Trophoblast cell (in vitro differentiated cells and primary cell): ENCODE measurements around the gene IER5L.

Experiments used
- DNase-seq, 2 donors: peaks; one replicate each; pipeline ENCODE4 v3.0.0-alpha.2; 2016
- H2AFZ ChIP-seq: 2 replicates; pipeline ENCODE4 v1.6.1; 2013; ENCODE audit warnings: low read length, moderate library complexity, mild to moderate bottlenecking; ENCODE audit not compliant: insufficient read depth, poor library complexity
- H2AK5ac ChIP-seq: 2 replicates; pipeline ENCODE4 v1.6.1; 2013; ENCODE audit warnings: mild to moderate bottlenecking, low read length
- H2BK120ac ChIP-seq: 2 replicates; pipeline ENCODE4 v1.6.1; 2013; ENCODE audit warnings: low read length, mild to moderate bottlenecking, moderate library complexity; ENCODE audit not compliant: insufficient read depth, poor library complexity
- H2BK12ac ChIP-seq: 2 replicates; pipeline ENCODE4 v1.6.1; 2013; ENCODE audit warnings: mild to moderate bottlenecking, low read length, moderate library complexity
- H2BK5ac ChIP-seq: 2 replicates; pipeline ENCODE4 v1.6.1; 2013; ENCODE audit warnings: low read length, low read depth, moderate library complexity, mild to moderate bottlenecking; ENCODE audit not compliant: poor library complexity
- H3K14ac ChIP-seq: 2 replicates; pipeline ENCODE4 v1.6.1; 2013; ENCODE audit warnings: mild to moderate bottlenecking, low read length
- H3K18ac ChIP-seq: 2 replicates; pipeline ENCODE4 v1.6.1; 2013; ENCODE audit warnings: mild to moderate bottlenecking, low read length
- H3K23ac ChIP-seq: 2 replicates; pipeline ENCODE4 v1.6.1; 2013; ENCODE audit warnings: low read length
- H3K27ac ChIP-seq: 2 replicates; pipeline ENCODE4 v1.5.1; 2013; ENCODE audit warnings: low read depth, mild to moderate bottlenecking, inconsistent platforms, low read length, moderate library complexity
- H3K27me3 ChIP-seq: 2 replicates; pipeline ENCODE4 v1.6.1; 2013; ENCODE audit warnings: inconsistent platforms, mild to moderate bottlenecking, low read length, moderate library complexity; ENCODE audit not compliant: insufficient read depth
- H3K36me3 ChIP-seq, 2 experiments: 1 replicate in 1 of 2; 2 replicates in 1 of 2; pipeline ENCODE4 v1.6.1; 2013; ENCODE audit warnings: low read length in 2 of 2, mild to moderate bottlenecking in 2 of 2, moderate library complexity in 1 of 2; ENCODE audit not compliant: insufficient read depth in 2 of 2, control insufficient read depth in 1 of 2
- H3K4ac ChIP-seq: 2 replicates; pipeline ENCODE4 v1.6.1; 2013; ENCODE audit warnings: low read depth, mild to moderate bottlenecking, low read length, moderate library complexity
- H3K4me1 ChIP-seq, 2 experiments: 1 replicate in 1 of 2; 2 replicates in 1 of 2; pipeline ENCODE4 v1.6.1; 2013; ENCODE audit warnings: low read length in 2 of 2, mild to moderate bottlenecking in 2 of 2, moderate library complexity in 1 of 2; ENCODE audit not compliant: insufficient read depth in 2 of 2, control insufficient read depth in 1 of 2
- H3K4me2 ChIP-seq: 2 replicates; pipeline ENCODE4 v1.6.1; 2013; ENCODE audit warnings: inconsistent platforms, mild to moderate bottlenecking, low read length, moderate library complexity
- H3K4me3 ChIP-seq: 2 replicates; pipeline ENCODE4 v1.5.1; 2013; ENCODE audit warnings: mild to moderate bottlenecking, low read depth, low read length, inconsistent platforms
- H3K79me1 ChIP-seq: one replicate; pipeline ENCODE4 v1.6.1; 2013; ENCODE audit warnings: low read length
- H3K79me2 ChIP-seq: 2 replicates; pipeline ENCODE4 v1.6.1; 2013; ENCODE audit warnings: low read length, mild to moderate bottlenecking; ENCODE audit not compliant: control insufficient read depth, insufficient read depth, poor library complexity
- H3K9ac ChIP-seq: 2 replicates; pipeline ENCODE4 v1.6.1; 2013; ENCODE audit warnings: mild to moderate bottlenecking, low read length
- H3K9me3 ChIP-seq: 2 replicates; pipeline ENCODE4 v1.6.1; 2013; ENCODE audit warnings: low read depth, mild to moderate bottlenecking, control low read depth, inconsistent platforms, low read length; ENCODE audit not compliant: insufficient read depth
- H4K12ac ChIP-seq: 2 replicates; pipeline ENCODE4 v1.6.1; 2013; ENCODE audit warnings: low read depth, mild to moderate bottlenecking, low read length, moderate library complexity
- H4K8ac ChIP-seq: 2 replicates; pipeline ENCODE4 v1.6.1; 2013; ENCODE audit warnings: low read depth, mild to moderate bottlenecking, low read length, moderate library complexity
- H4K91ac ChIP-seq: one replicate; pipeline ENCODE4 v1.6.1; 2013; ENCODE audit warnings: low read depth, mild to moderate bottlenecking, low read length, moderate library complexity
- WGBS: extraction: QIAGEN DNeasy Blood & Tissue Kit; methylation state at CpG from one replicate; pipeline ENCODE4 v1.1.7; 2013; ENCODE audit warnings: missing lambda C conversion rate; ENCODE audit not compliant: insufficient read length, insufficient coverage; ENCODE audit errors: extremely low coverage; 5-methylcytosine and 5-hydroxymethylcytosine counted together

Gene IER5L

GRCh38 chr9:129154866-129155477, 23.1 kb downstream of the IER5L start:
- no peak overlapping the region for H3K4me2 ChIP-seq
- H4K91ac ChIP-seq, result no peak overlapping the region
- no peak overlapping the region for H2AK5ac ChIP-seq
- no peak overlapping the region for H4K12ac ChIP-seq
- no peak overlapping the region for H3K4ac ChIP-seq
- H3K23ac ChIP-seq, result no peak overlapping the region
- H3K79me1 ChIP-seq, result no peaks in the 10 kb centered on the region
- H3K4me3 ChIP-seq, result peak overlapping the region; percentile 51
- H2AFZ ChIP-seq, result no peak overlapping the region
- no peak overlapping the region for H3K9ac ChIP-seq
- H3K36me3 ChIP-seq, result peaks cover 55 to 59% of the 10 kb centered on the region in 2 experiments
- H3K79me2 ChIP-seq, result no peaks in the 10 kb centered on the region
- no peak overlapping the region for H2BK5ac ChIP-seq
- no peak overlapping the region for H3K27ac ChIP-seq
- DNase-seq, result no peak
- H3K14ac ChIP-seq, result no peak overlapping the region
- H2BK12ac ChIP-seq, result no peak overlapping the region
- no peaks in the 10 kb centered on the region for H3K4me1 ChIP-seq
- no peak overlapping the region for H3K18ac ChIP-seq
- no peak overlapping the region for H2BK120ac ChIP-seq
- no peaks in the 10 kb centered on the region for H3K27me3 ChIP-seq
- no peak overlapping the region for H4K8ac ChIP-seq
- no CpG with 5 or more reads among the region's 16 CpGs for WGBS
- no peaks in the 10 kb centered on the region for H3K9me3 ChIP-seq

- Histone ChIP-seq H3K36me3 (peaks cover 68 to 71% of the 10 kb centered on the region in 2 experiments), H2AFZ (no peak overlapping the region), H3K27ac (no peak overlapping the region), H2BK12ac (no peak overlapping the region), H3K79me1 (peaks cover 14% of the 10 kb centered on the region), H4K91ac (no peak overlapping the region), H3K4ac (no peak overlapping the region), H2BK120ac (no peak overlapping the region), H3K4me2 (no peak overlapping the region), H3K18ac (no peak overlapping the region), H3K79me2 (peaks cover 8% of the 10 kb centered on the region), H3K9ac (no peak overlapping the region), H3K4me1 (peaks cover 12 to 21% of the 10 kb centered on the region in 2 experiments), H2AK5ac (no peak overlapping the region), H2BK5ac (no peak overlapping the region), H3K27me3 (no peaks in the 10 kb centered on the region), H3K9me3 (no peaks in the 10 kb centered on the region), H3K14ac (no peak overlapping the region), H3K4me3 (no peak overlapping the region), H4K12ac (no peak overlapping the region), H3K23ac (no peak overlapping the region), H4K8ac (no peak overlapping the region)
- WGBS, result no CpG with 5 or more reads among the region's 15 CpGs
- DNase-seq, result no peak
Measured at GRCh38 chr9:129151469-129151868, 26.6 kb downstream of the IER5L start.

- H3K9ac ChIP-seq, result no peak overlapping the region
- H3K9me3 ChIP-seq, result no peaks in the 10 kb centered on the region
- no CpG with 5 or more reads among the region's 18 CpGs for WGBS
- peaks cover 61 to 64% of the 10 kb centered on the region in 2 experiments for H3K36me3 ChIP-seq
- no peak overlapping the region for H4K8ac ChIP-seq
- peak overlapping the region; percentile 12 for H3K18ac ChIP-seq
- no peak overlapping the region for H4K12ac ChIP-seq
- no peak overlapping the region for H2AFZ ChIP-seq
- H3K4me2 ChIP-seq, result no peak overlapping the region
- no peak for DNase-seq
- H4K91ac ChIP-seq, result no peak overlapping the region
- H3K14ac ChIP-seq, result no peak overlapping the region
- no peak overlapping the region for H2BK120ac ChIP-seq
- no peak overlapping the region for H3K27ac ChIP-seq
- H2BK5ac ChIP-seq, result no peak overlapping the region
- H3K4me3 ChIP-seq, result no peak overlapping the region
- H3K79me2 ChIP-seq, result peaks cover 11% of the 10 kb centered on the region
- H3K4ac ChIP-seq, result no peak overlapping the region
- H3K79me1 ChIP-seq, result peaks cover 20% of the 10 kb centered on the region
- H3K27me3 ChIP-seq, result no peaks in the 10 kb centered on the region
- H2BK12ac ChIP-seq, result no peak overlapping the region
- no peak overlapping the region for H3K23ac ChIP-seq
- H2AK5ac ChIP-seq, result no peak overlapping the region
- peaks cover 18 to 27% of the 10 kb centered on the region in 2 experiments for H3K4me1 ChIP-seq
Measured at GRCh38 chr9:129150672-129151211, 27.3 kb downstream of the IER5L start.

DNA sequence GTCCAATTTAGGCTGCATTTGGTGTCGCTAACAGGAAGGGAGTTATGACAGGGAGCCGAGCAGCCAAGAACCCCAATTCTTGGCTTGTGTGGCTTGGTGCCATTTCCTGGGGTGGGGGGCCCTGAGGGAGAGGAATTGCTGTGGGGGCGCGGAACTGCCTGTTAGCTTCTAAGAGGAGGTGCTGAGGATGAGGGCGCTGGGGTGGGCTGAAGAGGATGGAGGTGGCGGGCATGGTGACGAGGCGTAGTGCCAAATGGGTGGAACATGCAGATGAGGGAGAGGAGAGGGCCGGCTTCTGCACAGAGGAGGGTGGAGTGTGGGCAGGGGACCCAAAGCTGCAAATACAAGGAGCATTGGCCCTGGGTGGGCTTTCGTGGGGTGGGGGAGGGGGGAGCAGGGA, 27.9 kb downstream of the IER5L start:
- H4K12ac ChIP-seq, result no peak overlapping the region
- H3K9ac ChIP-seq, result no peak overlapping the region
- no CpG with 5 or more reads among the region's 10 CpGs for whole genome bisulfite sequencing
- H4K8ac ChIP-seq, result no peak overlapping the region
- no peak overlapping the region for H2BK5ac ChIP-seq
- no peak overlapping the region for H3K23ac ChIP-seq
- peaks cover 15% of the 10 kb centered on the region for H3K79me2 ChIP-seq
- H2BK120ac ChIP-seq, result no peak overlapping the region
- no peak overlapping the region for H3K4me3 ChIP-seq
- no peak overlapping the region for H3K14ac ChIP-seq
- H3K27me3 ChIP-seq, result no peaks in the 10 kb centered on the region
- H3K9me3 ChIP-seq, result no peaks in the 10 kb centered on the region
- peak overlapping the region; percentile 31 for H3K18ac ChIP-seq
- peaks cover 57 to 59% of the 10 kb centered on the region in 2 experiments for H3K36me3 ChIP-seq
- H3K4me2 ChIP-seq, result no peak overlapping the region
- H2AFZ ChIP-seq, result no peak overlapping the region
- H2BK12ac ChIP-seq, result no peak overlapping the region
- H2AK5ac ChIP-seq, result no peak overlapping the region
- no peak for DNase-seq
- no peak overlapping the region for H3K27ac ChIP-seq
- H4K91ac ChIP-seq, result no peak overlapping the region
- H3K4me1 ChIP-seq, result peaks cover 24 to 33% of the 10 kb centered on the region in 2 experiments
- H3K79me1 ChIP-seq, result peaks cover 26% of the 10 kb centered on the region
- no peak overlapping the region for H3K4ac ChIP-seq
